Fibroblast of pulmonary artery (primary cell): ENCODE results near the gene YPEL3.
A peak's percentile ranks its signal among the peaks of the same experiment; 100 is the strongest.

ENCODE experiments used
- DNase-seq: peaks from one replicate; pipeline ENCODE4 v3.0.0-alpha.2; 2010; ENCODE audit warnings: low read depth
- H3K4me3 ChIP-seq: replicated peaks from 2 replicates; pipeline ENCODE4 v1.5.1; 2011; ENCODE audit warnings: low read depth, mild to moderate bottlenecking, control low read depth, low read length, moderate library complexity
- TF ChIP-seq, protein P1 (sequence below): IDR thresholded peaks from 2 replicates; pipeline ENCODE4 v1.5.1; 2011; ENCODE audit warnings: mild to moderate bottlenecking, control low read depth, low read length, inconsistent platforms; ENCODE audit errors: missing control alignments

The YPEL3 gene

DNA sequence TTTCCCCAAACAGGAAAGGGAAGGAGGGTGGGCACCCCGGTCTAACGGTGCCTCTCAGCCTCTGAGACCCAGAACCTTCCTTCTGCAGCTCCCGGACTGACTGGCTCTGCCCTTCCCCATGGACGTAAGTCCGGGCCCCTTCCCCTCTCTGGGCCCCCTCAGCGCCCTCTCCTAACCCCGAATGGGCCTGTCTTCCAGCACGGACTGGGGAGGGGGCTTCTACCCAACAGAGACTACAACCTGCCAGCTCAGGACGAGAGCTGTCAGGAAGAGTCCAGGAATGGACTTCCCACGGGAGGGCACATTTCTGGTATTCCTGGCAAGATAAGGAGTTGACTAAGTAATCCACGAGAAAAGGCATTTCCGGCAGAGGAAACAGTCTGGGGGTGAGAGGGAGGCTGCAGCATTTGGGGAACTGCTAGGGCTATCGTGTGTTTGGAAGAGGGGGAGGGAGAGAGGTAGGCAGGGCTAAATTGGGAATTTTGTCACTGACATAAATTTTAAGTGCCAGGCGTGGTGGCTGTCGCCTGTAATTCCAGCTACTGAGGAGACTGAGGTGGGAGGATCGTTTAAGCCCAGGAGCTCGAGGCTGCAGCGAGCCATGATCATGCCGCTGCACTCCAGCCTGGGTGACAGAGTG is 42.5 kb downstream of the YPEL3 start:
- peak overlapping the region; percentile 85 for H3K4me3 ChIP-seq
- TF ChIP-seq, protein P1, sequence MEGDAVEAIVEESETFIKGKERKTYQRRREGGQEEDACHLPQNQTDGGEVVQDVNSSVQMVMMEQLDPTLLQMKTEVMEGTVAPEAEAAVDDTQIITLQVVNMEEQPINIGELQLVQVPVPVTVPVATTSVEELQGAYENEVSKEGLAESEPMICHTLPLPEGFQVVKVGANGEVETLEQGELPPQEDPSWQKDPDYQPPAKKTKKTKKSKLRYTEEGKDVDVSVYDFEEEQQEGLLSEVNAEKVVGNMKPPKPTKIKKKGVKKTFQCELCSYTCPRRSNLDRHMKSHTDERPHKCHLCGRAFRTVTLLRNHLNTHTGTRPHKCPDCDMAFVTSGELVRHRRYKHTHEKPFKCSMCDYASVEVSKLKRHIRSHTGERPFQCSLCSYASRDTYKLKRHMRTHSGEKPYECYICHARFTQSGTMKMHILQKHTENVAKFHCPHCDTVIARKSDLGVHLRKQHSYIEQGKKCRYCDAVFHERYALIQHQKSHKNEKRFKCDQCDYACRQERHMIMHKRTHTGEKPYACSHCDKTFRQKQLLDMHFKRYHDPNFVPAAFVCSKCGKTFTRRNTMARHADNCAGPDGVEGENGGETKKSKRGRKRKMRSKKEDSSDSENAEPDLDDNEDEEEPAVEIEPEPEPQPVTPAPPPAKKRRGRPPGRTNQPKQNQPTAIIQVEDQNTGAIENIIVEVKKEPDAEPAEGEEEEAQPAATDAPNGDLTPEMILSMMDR = no peak
- DNase-seq = peak; percentile 72

DNA sequence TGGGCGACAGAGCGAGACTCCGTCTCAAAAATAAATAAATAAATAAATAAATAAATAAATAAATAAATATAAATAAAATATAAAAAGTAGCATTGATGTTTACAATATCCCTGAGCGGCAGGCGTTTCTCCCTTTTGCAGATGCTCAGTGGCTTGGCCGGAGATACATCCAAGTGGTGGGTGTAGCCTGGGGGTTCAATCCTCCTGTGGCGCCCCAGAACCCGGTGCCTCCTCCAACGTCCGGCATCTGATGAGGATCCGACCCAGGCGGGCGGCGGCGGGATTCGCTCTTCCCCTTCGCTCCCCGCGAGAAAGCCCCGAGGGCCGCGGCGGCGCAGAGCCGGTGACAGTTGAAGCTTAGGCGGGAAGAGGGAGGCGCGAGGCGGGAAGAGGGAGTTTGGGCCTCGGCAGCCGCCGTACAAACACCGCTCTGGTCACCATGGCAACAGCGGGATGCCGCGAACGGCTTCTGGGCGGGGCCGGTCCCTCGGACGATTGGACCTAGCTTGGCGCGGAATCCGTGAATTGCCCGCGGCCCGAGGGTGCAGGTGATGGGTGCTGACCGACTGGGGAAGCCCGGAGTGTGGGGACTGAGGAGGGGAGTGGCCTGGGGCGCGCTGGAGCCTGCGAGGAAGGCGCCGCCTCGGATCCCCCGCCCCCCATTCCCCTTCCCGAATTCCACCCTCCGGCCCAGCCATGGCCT is 43.2 kb downstream of the YPEL3 start:
- DNase-seq = peak; percentile 94
- peak overlapping the region; percentile 85 for H3K4me3 ChIP-seq
- TF ChIP-seq, protein P1 = no peak

DNA sequence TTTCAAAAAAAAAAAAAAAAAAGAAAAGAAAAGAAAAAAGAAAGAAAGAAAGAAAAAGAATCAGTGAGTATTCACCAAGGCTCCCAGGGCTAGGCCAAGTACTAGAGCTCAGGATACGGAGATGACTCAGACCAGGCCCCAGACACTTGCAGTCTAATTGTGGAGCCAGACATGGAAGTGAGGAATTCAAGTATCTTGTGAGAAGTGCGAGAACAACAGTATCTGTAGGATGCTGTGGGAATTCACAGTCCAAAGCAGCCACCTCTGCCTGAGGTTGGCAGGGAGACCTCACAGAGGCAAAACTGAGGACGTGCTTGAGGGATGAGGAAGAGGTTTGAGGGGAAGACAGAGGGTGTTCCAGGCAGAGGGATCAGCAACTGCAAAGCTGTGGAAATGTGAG is 44.5 kb downstream of the YPEL3 start:
- peak; percentile 65 for DNase-seq
- no peak overlapping the region for H3K4me3 ChIP-seq
- TF ChIP-seq, protein P1 = no peak

DNA sequence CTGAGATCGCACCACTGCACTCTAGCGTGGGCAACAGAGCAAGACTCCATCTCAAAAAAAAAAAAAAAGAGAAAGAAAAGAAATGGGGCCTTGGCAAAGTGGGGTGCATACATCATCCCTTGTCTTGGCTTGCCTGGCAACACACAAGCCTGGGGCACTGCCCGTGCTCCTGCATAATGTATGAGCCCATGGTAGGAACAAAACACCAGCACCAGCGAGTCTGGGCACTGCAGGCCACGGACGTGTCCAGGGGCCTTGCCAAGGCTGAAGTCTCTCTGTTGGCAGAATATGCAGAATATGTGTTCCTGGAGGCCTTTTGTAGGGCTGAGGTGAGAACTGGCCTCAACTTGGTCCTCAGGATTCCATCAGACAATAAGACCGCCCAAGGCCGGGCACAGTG is 46.1 kb downstream of the YPEL3 start:
- TF ChIP-seq, protein P1 = no peak
- H3K4me3 ChIP-seq = no peak overlapping the region
- DNase-seq = no peak

DNA sequence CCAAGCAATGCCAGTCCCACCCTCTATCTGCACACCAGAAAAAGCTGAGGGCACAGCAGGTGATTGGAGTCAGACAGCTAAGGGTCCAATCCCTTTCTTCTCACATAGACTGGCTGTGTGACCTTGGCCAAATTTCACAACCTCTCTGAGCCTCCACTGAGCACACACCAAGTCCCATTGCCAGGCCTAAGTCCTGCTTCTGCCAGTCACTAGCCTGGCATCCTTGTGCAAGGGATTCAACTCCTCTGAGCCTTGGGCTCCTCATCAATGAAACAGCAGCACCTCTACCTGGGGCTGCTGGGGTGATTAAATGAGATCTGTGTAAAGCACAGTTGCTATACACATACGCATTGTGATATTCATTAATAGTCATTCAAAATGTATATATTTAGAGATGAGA is 49.4 kb downstream of the YPEL3 start:
- no peak overlapping the region for H3K4me3 ChIP-seq
- TF ChIP-seq, protein P1 = no peak
- DNase-seq = no peak

DNA sequence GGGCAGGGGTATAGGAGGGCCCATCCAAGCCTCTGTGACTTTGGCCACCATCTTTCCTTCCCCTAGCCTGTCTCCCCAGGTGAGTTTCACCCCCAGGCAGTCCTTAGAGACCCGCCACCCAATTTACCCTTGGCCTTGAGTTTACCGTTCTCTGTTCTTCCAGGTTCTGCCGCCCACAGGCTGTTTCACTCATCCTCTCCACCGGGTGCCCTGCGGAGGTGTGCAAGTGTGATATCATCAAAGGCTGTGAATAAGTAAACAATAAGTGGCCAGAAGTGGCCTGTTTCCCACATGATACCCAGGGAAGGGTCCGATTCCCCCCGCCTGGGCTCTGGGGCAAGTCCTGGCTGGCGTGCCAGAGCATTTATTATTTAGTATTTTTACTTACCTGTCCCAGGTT is 49.8 kb downstream of the YPEL3 start:
- H3K4me3 ChIP-seq = no peak overlapping the region
- TF ChIP-seq, protein P1 = no peak
- no peak for DNase-seq
